ENCODE measurements around the gene LPCAT4.

DNA sequence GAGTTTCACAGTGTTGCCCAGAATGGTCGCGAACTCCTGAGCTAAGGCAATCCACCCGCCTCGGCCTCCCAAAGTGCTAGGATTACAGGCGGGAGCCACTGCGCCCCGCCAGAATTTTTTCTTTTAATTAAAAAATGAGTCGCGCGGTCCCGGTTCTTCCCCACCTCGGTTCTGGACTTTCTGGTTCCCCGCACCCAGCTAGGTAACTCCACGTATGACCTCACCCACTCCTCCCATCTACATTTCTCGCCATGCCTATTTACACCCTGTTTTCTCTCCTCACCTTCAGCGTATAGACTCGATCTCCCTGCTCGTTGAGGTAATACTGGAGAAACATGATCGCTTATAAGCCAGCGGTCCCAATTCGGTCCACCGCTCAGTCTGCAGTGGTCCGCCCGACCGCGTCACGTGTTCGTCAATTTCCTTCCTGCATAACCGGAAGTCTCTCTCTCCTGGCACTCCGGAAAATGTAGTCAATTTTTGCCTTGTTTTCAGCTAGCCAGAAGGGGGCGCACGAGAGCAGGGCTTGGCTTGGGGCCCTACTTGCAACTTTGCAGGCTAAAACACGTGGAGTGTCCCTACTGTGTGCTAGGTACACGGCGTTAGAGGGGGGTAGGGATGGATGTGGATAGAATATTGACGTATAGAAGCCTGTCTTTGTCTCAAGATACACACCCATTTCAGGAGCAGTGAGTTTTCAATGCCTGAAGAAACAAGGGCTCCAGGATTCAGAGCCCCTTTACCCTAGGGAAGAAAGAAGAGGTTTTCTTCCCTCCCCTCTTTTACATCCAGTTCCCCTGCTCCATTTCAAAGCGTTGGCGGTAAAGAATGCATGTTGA lies 24.0 kb downstream of the LPCAT4 start, which contains the start of the genes NOP10 and NUTM1:
- TF ChIP-seq CTCF (IDR thresholded peaks at IDR 0.05; ENCODE audit: low read depth, low read length) = peak; percentile 75
- TF ChIP-seq POLR2A (IDR thresholded peaks at IDR 0.05; ENCODE audit: extremely low read depth, insufficient read length) = peak; percentile 91
